Measurements from ENCODE around the gene RNASET2.
"Not testable (repeated sequence)": the region's sequence is repeated elsewhere in the genome, so short reads cannot be mapped to it uniquely, and the experiment has no call there.

Gene RNASET2

GRCh38 chr6:166900956-166901607 lies 55.3 kb downstream of the RNASET2 start:
- H3K4me3 ChIP-seq (replicated peaks in 1 of 2; ENCODE audit: low read depth in 2 of 2, low read length in 2 of 2) = no peak overlapping the region
- TF ChIP-seq CTCF (IDR thresholded peaks at IDR 0.05; ENCODE audit: low read depth, low read length) = no peak
- DNase-seq (ENCODE audit: low read depth in 2 of 2) = no peak

GRCh38 chr6:166900130-166900708 lies 56.1 kb downstream of the RNASET2 start:
- no peak for DNase-seq (ENCODE audit: low read depth in 2 of 2)
- TF ChIP-seq CTCF (IDR thresholded peaks at IDR 0.05; ENCODE audit: low read depth, low read length) = no peak
- H3K4me3 ChIP-seq (replicated peaks in 1 of 2; ENCODE audit: low read depth in 2 of 2, low read length in 2 of 2) = no peak overlapping the region

DNA sequence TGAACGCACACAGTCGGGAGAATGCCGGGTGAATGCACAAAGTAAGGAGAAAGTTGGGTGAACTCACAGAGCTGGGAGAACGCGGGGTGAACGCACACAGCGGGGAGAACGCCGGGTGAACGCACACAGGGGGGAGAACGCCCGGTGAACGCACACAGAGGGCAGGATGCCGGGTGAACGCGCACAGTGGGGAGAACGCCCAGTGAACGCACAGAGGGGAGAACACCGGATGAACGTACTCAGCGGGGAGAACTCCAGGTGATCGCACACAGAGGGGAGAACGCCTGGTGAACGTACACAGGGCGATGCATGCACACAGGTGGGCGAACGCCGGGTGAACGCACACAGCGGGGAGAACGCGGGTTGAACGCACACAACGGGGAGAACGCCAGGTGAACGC lies 57.4 kb downstream of the RNASET2 start:
- no peak for TF ChIP-seq CTCF (IDR thresholded peaks at IDR 0.05; ENCODE audit: low read depth, low read length)
- H3K4me3 ChIP-seq (replicated peaks in 1 of 2; ENCODE audit: low read depth in 2 of 2, low read length in 2 of 2) = no peak overlapping the region
- no peak for DNase-seq (ENCODE audit: low read depth in 2 of 2)

DNA sequence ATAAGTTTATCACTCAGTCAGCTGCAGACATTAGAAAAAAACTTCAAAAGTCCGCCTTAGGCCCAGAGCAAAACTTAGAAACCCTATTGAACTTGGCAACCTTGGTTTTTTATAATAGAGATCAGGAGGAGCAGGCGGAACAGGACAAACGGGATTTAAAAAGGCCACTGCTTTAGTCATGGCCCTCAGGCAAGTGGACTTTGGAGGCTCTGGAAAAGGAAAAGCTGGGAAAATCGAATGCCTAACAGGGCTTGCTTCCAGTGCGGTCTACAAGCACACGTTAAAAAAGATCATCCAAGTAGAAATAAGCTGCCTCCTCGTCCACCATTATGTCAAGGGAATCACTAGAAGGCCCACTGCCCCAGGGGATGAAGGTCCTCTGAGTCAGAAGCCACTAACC lies 61.7 kb downstream of the RNASET2 start:
- not testable (repeated sequence) for H3K4me3 ChIP-seq (replicated peaks in 1 of 2; ENCODE audit: low read depth in 2 of 2, low read length in 2 of 2); DNase-seq (ENCODE audit: low read depth in 2 of 2)

- not testable (repeated sequence) for H3K4me3 ChIP-seq (replicated peaks in 1 of 2; ENCODE audit: low read depth in 2 of 2, low read length in 2 of 2); DNase-seq (ENCODE audit: low read depth in 2 of 2)
Observed at GRCh38 chr6:166892472-166892871, 63.9 kb downstream of the RNASET2 start.

DNA sequence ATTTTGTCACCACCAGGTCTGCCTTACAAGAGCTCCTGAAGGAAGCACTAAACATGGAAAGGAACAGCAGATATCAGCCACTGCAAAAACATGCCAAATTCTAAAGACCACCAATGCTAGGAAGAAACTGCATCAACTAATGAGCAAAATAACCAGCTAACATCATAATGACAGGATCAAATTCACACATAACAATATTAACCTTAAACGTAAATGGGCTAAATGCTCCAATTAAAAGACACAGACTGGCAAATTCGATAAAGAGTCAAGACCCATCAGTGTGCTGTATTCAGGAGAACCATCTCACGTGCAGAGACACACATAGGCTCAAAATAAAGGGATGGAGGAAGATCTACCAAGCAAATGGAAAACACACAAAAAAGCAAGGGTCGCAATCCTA lies 69.6 kb downstream of the RNASET2 start:
- H3K4me3 ChIP-seq (replicated peaks in 1 of 2; ENCODE audit: low read depth in 2 of 2, low read length in 2 of 2); DNase-seq (ENCODE audit: low read depth in 2 of 2): not testable (repeated sequence)

- not testable (repeated sequence) for DNase-seq (ENCODE audit: low read depth in 2 of 2); H3K4me3 ChIP-seq (replicated peaks in 1 of 2; ENCODE audit: low read depth in 2 of 2, low read length in 2 of 2)
Observed at GRCh38 chr6:166884958-166885357, 71.4 kb downstream of the RNASET2 start.

- H3K4me3 ChIP-seq (replicated peaks in 1 of 2; ENCODE audit: low read depth in 2 of 2, low read length in 2 of 2) = no peak overlapping the region
- no peak for TF ChIP-seq CTCF (IDR thresholded peaks at IDR 0.05; ENCODE audit: low read depth, low read length)
- no peak for DNase-seq (ENCODE audit: low read depth in 2 of 2)
Observed at GRCh38 chr6:166879594-166879993, 76.8 kb downstream of the RNASET2 start.
